CD4-positive, alpha-beta T cell (primary cell): ENCODE data around the gene NUDT16L1. TPM values are rescaled to one million over a fixed set of nuclear protein-coding genes. Genes with fewer than 3 reads are reported as not detected.

Experiments
- ATAC-seq: fragments of 200-7000 bp; cut with Tn5 transposase; one replicate; pipeline ENCODE4 v1.10.0; 2022; ENCODE audit warnings: mild to moderate bottlenecking; ENCODE audit not compliant: poor library complexity
- CTCF ChIA-PET: fragments of 350-600 bp; sonication (Branson Sonifier 250); formaldehyde crosslinking; loops from one replicate; lab custom pipeline; 2021; ENCODE audit warnings: antibody characterized with exemption, inconsistent platforms; lab: Charles Lee
- POLR2A ChIA-PET: fragments of 350-600 bp; sonication (Branson Sonifier 250); formaldehyde crosslinking; loops from one replicate; lab custom pipeline; 2021; ENCODE audit warnings: antibody characterized with exemption, inconsistent platforms; lab: Charles Lee
- DNase-seq, 14 experiments: peaks; one replicate each; pipeline ENCODE4 v3.0.0-alpha.2; 2013 to 2020; ENCODE audit warnings: mixed read lengths in 2 of 14
- H3K27ac ChIP-seq, 2 donors: one replicate each; pipeline versions ENCODE4 v1.5.1 to v1.7.0; 2013; ENCODE audit warnings: low read length in 2 of 2, low read depth in 1 of 2, mild to moderate bottlenecking in 1 of 2
- H3K27me3 ChIP-seq, 2 experiments: 1 replicate in 1 of 2; 2 replicates in 1 of 2; pipeline versions ENCODE4 v1.6.1 to v1.7.0; 2013; ENCODE audit warnings: low read length in 2 of 2, control low read depth in 1 of 2, mild to moderate bottlenecking in 1 of 2, moderate library complexity in 1 of 2; ENCODE audit not compliant: insufficient read depth in 2 of 2, control insufficient read depth in 1 of 2
- H3K36me3 ChIP-seq: one replicate; pipeline ENCODE4 v1.6.1; 2013; ENCODE audit warnings: low read length, control low read depth; ENCODE audit not compliant: insufficient read depth
- H3K4me1 ChIP-seq: one replicate; pipeline ENCODE4 v1.6.1; 2013; ENCODE audit warnings: low read length, control low read depth; ENCODE audit not compliant: insufficient read depth
- H3K4me3 ChIP-seq: one replicate; pipeline ENCODE4 v1.5.1; 2013; ENCODE audit warnings: mild to moderate bottlenecking, low read length, moderate library complexity
- H3K9me3 ChIP-seq, 2 experiments: 1 replicate in 1 of 2; 2 replicates in 1 of 2; pipeline versions ENCODE4 v1.6.1 to v1.7.0; 2013; ENCODE audit warnings: low read length in 2 of 2, mild to moderate bottlenecking in 2 of 2, control low read depth in 1 of 2, moderate library complexity in 1 of 2; ENCODE audit not compliant: control insufficient read depth in 1 of 2, insufficient read depth in 1 of 2
- H3K27ac Mint-ChIP-seq: one replicate; pipeline ENCODE4 v1.8.0; 2020; ENCODE audit warnings: mixed read lengths
- H3K27me3 Mint-ChIP-seq: one replicate; pipeline ENCODE4 v1.8.0; 2021; ENCODE audit warnings: mixed read lengths
- H3K36me3 Mint-ChIP-seq: one replicate; pipeline ENCODE4 v1.8.0; 2021; ENCODE audit warnings: low read depth, mixed read lengths
- H3K4me1 Mint-ChIP-seq: one replicate; pipeline ENCODE4 v1.8.0; 2021; ENCODE audit warnings: low read depth, mixed read lengths
- H3K4me3 Mint-ChIP-seq: one replicate; pipeline ENCODE4 v1.8.0; 2020; ENCODE audit warnings: mild to moderate bottlenecking, mixed read lengths
- H3K9me3 Mint-ChIP-seq: one replicate; pipeline ENCODE4 v1.8.0; 2020; ENCODE audit warnings: mixed read lengths
- CTCF ChIP-seq: fragments of 200-600 bp; IDR thresholded peaks from one replicate; pipeline ENCODE4 v1.8.0; 2022; ENCODE audit warnings: antibody characterized with exemption, mild to moderate bottlenecking
- intact Hi-C, 2 experiments: fragments of 100-400 bp; cut with DNase I in 1 of 2; cut with micrococcal nuclease in 1 of 2; formaldehyde crosslinking; loops; one replicate each; pipeline versions ENCODE4 v1.15.1 to v1.9.0; 2023 to 2025; cut with DNase I, micrococcal nuclease
- total RNA-seq, 174 experiments: library from RNA in 2 of 174; stranded (reverse) in 2 of 174; gene quantifications; one replicate each; pipeline ENCODE4 v1.2.3 and lab custom pipeline; 2021 to 2026

NUDT16L1 gene
- total RNA-seq, 2 experiments from 2014 or later, result 75.2 to 78.9 TPM

DNA sequence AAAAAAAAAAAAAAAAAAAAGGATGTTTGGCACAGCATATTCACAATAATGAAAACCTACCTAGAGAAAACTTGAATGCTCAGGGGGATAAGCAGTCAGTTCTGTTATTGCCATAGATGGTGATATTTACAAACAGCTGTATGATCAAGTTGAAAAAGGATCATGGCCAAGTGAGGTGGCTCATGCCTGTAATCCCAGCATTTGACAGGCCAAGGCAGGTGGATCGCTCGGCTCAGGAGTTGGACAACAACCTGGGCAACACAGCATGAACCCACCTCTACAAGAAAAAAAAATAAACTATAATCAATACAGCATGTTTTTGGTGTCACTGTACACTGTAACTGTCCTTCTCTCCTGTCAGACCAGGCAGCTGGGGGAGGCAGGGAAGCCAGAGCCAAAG, 21.6 kb downstream of the NUDT16L1 start:
- H3K36me3 ChIP-seq, result peaks cover 10% of the 10 kb centered on the region
- intact Hi-C loops, result no loop called here
- H3K27ac ChIP-seq, result no peak overlapping the region
- H3K27me3 Mint-ChIP-seq, result no peaks in the 10 kb centered on the region
- H3K4me3 ChIP-seq, result no peak overlapping the region
- H3K9me3 ChIP-seq, result no peaks in the 10 kb centered on the region
- ChIA-PET CTCF (interaction anchor here (0.6 kb wide), 1 partner anchor 144 kb away, joined by 3 read pairs; no protein-coding TSS in a partner anchor), POLR2A (no interaction called here)
- H3K4me3 Mint-ChIP-seq, result no peak overlapping the region
- no peaks in the 10 kb centered on the region for H3K9me3 Mint-ChIP-seq
- peaks cover 49% of the 10 kb centered on the region for H3K36me3 Mint-ChIP-seq
- no peaks in the 10 kb centered on the region for H3K4me1 ChIP-seq
- TF ChIP-seq CTCF, result no peak
- H3K27me3 ChIP-seq, result no peaks in the 10 kb centered on the region
- DNase-seq (no peak), ATAC-seq (no peak)
- no peak overlapping the region for H3K27ac Mint-ChIP-seq
- peaks cover 4% of the 10 kb centered on the region for H3K4me1 Mint-ChIP-seq

GRCh38 chr16:4718466-4718865, 25.1 kb downstream of the NUDT16L1 start:
- Mint-ChIP-seq H3K36me3 (peaks cover 37% of the 10 kb centered on the region), H3K27me3 (no peaks in the 10 kb centered on the region), H3K9me3 (no peaks in the 10 kb centered on the region), H3K4me1 (no peaks in the 10 kb centered on the region), H3K4me3 (no peak overlapping the region), H3K27ac (no peak overlapping the region)
- Histone ChIP-seq H3K27ac (no peak overlapping the region), H3K4me1 (no peaks in the 10 kb centered on the region), H3K9me3 (no peaks in the 10 kb centered on the region), H3K36me3 (peaks cover 13% of the 10 kb centered on the region), H3K4me3 (no peak overlapping the region), H3K27me3 (no peaks in the 10 kb centered on the region)
- no peak for ATAC-seq
- intact Hi-C loops, result no loop called here
- DNase-seq, result no peak
- no peak for TF ChIP-seq CTCF
- ChIA-PET CTCF (no interaction called here), POLR2A (no interaction called here)

- intact Hi-C loops, result no loop called here
- Mint-ChIP-seq H3K9me3 (no peaks in the 10 kb centered on the region), H3K4me3 (no peak overlapping the region), H3K36me3 (peaks cover 48% of the 10 kb centered on the region), H3K4me1 (no peaks in the 10 kb centered on the region), H3K27ac (no peak overlapping the region), H3K27me3 (no peaks in the 10 kb centered on the region)
- POLR2A ChIA-PET, result no interaction called here
- DNase-seq (no peak), ATAC-seq (no peak)
- Histone ChIP-seq H3K4me1 (no peaks in the 10 kb centered on the region), H3K27ac (no peak overlapping the region), H3K27me3 (no peaks in the 10 kb centered on the region), H3K9me3 (no peaks in the 10 kb centered on the region), H3K36me3 (peaks cover 34% of the 10 kb centered on the region), H3K4me3 (no peak overlapping the region)
- TF ChIP-seq CTCF, result no peak
- CTCF ChIA-PET, result no interaction called here
These were observed 29.9 kb downstream of the NUDT16L1 start for GRCh38 chr16:4723071-4723767.
